HPDE6-E6E7 (cell line): ENCODE results near the gene PER2.

Source experiments
- DNase-seq: peaks from one replicate; pipeline ENCODE4 v3.0.0; 2011; ENCODE audit warnings: missing footprints; ENCODE audit errors: extremely low spot score

Gene PER2

GRCh38 chr2:238267884-238268680 lies 20.3 kb downstream of the PER2 start:
- DNase-seq = no peak

DNA sequence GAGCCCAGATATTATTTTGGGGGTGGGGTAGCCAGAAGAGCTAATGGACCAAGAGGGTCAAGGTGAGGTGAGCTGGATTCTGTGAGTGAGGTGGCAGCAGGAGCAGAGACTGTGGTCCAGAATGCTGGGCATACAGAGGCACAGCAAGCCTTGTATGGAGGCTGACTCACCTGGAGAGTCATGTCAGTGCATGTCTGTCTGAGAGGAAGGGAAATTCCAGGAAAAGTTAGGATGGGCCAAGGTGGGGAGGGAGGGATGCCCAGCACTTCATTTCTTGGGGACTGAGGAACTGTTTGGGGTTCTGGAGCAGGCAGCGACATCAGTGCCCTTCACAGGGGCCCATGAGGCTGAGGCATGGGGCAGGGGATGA lies 21.1 kb downstream of the PER2 start:
- peak; percentile 78 for DNase-seq

DNA sequence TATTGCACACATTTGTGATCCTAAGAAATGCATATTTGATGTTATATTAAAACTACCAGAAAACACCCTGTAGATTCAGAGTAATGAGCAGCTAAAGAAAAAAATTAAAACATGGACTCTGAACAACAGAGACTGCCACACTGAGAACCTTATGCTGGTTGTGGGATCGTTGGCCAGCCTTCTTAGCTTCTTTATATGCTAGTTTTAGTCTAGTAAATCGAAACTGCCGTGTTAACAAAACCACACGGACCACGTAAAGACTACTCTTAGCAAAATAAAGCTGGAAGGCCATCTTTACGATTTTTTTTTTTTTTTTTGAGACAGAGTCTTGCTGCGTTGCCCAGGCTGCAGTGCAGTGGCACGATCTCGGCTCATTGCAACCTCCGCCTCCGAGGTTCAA lies 22.8 kb downstream of the PER2 start:
- no peak for DNase-seq

GRCh38 chr2:238264072-238264460 lies 24.3 kb downstream of the PER2 start:
- no peak for DNase-seq

DNA sequence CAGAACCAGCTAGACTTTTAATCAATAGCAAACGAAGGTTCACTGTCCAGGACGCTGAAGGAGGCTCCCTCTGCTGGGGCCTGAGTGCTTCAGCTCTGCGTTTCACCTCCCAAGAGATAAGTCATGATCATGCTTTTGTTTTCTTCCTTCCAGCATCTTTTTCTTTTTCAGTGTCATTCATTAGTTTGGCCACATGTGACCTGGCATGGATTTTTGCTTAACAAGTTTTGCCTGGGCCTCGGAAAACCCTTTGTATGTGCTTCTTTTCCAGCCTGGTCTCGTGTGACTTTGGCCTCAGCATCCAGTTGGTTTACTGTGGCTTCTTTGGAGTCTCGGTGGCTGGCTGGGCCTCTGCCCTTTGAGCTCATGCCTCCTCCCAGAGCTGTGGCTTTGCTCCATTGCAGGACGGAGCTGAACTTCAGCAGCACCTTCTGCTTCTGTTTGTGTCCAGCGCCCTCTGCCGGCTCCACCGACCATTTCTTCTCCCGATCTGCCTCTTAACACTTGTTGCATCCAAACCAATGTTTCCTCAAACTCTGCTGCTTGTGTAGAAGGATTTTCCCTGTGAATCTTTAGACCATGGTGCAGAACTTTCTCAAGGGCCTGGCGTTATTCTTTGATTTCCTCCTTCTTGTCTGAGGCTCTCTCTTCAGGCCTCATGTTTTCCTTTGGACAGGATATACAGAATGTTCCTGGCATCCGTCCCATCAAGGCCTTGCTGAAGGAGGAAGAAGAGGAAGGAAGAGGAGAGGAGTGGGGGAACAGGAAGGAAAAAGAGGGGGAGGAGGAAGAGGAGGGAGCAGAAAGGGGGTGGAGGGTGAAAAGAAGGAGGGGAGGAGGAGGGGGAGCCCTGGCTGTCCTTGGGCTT lies 25.0 kb downstream of the PER2 start:
- no peak for DNase-seq

GRCh38 chr2:238262496-238263122 lies 25.8 kb downstream of the PER2 start:
- no peak for DNase-seq

GRCh38 chr2:238261718-238262375 lies 26.6 kb downstream of the PER2 start:
- no peak for DNase-seq

- DNase-seq = no peak
Observed at GRCh38 chr2:238260883-238261282, 27.5 kb downstream of the PER2 start.

DNA sequence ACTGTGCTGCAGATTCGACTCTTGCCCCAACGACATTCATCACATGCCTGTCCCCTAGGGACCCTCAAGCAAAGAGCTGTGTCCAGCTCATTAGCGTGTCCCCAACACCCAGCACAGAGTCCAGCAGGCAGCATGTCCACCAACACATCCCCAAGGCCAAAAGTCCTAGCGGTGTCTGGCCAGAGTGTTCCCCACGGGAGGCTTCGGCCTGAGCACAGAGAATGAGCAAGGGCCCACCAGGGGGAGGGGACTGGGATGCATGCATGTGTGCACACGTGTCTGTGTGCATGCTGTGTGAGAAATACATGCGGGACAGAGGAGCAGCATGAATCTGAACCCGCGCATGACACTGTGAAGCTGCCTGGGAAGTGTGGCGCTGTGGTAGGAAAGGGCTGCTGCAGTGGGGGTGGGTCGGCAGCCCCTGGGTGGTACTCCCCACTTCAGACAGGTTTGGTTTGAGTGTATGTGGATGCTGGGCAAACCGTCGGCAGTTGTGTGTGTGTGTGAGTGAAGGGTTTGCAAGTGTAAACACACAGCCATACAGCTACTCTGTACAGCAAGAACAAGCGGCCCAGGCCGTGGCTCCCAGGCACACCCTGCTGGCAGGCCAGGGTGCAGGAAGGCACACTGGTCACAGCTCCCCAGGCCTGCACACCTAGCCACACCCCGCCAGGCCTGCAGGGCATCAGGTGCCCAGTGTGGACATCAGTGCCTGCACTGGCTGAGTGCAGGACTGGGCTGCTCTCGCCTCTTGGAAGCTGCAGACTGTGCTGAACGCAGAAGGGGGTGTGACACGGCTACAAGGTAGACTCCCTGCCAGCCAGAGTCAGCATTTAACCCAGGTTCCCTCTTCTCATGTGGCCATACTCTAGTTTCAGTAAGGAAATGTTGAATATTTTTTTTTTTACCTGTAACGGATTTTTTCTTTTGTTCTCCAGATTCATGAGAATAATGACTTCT lies 29.1 kb downstream of the PER2 start:
- DNase-seq = no peak

DNA sequence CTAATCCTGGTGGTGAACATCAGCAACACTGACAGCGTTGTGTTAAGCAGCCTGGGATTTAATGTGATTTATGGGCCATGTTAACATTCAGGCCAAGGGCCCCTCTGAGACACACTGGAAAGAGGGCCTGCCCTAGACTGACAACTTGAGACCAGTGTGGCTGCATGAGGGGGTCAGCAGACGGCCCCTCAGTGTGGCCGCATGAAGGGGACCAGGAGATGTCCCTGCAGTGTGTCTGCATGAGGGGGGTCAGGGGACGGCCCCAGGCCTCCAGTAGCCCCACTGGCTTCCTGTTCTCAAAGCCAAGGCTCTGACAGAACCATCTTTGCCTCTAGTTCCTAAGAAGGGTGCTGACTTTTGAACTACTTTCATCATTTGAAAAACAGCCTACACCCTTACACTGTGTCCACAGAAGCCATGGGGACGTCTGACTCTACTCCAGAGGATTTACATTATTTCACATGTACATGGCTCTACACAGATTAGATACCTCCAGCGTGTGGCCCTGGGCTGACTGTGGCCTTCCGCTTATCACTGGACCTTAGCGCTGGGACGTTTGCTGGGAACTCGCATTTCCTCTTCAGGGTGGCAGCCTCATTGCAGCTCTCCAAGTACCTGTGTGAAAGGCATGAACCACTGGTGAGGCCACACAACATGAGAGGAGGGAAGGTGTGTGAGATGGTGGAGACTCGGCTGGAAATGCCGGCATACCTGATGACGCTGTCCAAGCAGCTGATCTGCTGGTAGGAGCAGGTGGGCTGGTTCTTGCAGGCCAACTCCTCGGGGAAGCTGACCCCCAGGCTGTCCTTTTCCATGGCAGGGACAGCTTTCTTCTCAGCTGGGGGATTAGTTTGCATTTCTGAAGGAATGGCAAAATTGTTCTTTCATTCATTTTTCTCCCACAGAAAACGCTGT lies 30.4 kb downstream of the PER2 start:
- DNase-seq = no peak

DNA sequence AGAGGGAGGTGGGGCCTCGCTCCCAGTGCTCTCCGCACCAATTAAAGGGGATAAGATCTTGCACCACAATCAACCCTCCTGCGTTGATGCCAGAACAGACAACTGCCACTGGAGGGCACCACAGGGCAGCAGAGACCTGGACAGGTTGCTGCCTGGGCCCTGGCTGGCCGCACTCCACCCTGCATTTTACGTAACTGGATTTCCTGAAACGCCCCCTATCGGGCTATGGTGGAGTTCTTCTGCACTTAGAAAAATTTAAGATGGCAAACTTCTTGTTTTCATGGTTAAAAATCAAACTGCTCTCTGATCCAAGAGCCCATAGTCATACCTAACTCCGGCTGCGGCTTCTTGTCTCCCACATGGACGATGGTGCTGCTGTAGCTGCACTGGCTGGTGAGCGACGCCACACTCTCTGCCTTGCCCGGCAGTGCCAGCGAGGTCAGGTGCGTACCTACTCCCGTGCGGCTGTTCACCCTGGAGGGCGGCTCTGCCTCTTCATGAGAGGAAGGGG lies 31.8 kb downstream of the PER2 start:
- DNase-seq = peak; percentile 94

GRCh38 chr2:238256111-238256510 lies 32.3 kb downstream of the PER2 start:
- no peak for DNase-seq

DNA sequence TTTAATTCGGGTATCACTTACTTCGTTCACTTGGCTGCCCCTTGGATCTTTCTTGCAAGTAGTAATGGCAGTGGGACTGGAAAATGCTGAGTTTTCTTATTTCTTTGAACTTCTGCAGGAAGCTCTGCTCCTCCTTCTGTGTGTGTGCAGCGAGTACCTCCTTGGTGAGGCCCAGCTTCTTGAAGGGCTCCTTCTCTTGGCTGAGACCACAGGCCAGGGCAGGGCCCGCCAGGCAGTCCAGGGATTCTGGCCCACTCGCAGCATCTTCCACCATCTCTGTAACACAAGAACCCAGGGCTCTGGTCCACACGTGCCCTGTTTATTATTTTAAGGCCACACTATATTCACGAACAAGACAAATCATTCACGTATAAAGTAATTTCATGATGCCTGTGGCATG lies 32.8 kb downstream of the PER2 start:
- DNase-seq = no peak

GRCh38 chr2:238255151-238255551 lies 33.3 kb downstream of the PER2 start:
- DNase-seq = no peak

DNA sequence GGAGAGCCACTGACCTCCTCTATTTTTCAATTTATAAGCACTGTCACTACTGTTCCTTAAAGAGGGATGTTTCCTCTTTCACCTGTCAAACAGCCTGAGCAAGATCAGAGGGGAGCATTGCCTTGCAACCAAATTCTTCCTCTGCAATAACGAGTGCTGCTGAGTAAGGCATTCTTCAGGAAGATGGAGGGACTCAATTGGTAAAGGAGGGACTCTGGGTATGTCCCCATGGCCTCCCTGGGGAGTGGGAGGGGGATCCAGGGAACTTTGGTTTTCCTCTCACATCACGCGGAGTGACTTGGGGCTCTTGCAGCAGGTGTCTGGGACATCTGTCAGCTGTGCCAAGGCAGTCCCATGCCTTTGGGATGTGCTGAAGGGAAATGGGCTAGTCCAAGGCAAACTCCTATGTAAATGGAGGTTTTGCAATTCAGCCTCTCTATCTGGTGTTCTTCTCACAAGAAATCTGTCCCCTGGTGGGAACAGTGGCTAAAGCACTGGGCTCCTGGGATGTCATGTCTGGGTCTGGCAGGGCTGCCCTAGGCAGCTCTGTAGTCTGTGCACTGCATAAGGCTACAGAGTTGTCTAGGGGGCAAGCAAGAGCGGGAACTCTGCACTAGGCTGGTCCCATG lies 34.2 kb downstream of the PER2 start:
- DNase-seq = no peak

DNA sequence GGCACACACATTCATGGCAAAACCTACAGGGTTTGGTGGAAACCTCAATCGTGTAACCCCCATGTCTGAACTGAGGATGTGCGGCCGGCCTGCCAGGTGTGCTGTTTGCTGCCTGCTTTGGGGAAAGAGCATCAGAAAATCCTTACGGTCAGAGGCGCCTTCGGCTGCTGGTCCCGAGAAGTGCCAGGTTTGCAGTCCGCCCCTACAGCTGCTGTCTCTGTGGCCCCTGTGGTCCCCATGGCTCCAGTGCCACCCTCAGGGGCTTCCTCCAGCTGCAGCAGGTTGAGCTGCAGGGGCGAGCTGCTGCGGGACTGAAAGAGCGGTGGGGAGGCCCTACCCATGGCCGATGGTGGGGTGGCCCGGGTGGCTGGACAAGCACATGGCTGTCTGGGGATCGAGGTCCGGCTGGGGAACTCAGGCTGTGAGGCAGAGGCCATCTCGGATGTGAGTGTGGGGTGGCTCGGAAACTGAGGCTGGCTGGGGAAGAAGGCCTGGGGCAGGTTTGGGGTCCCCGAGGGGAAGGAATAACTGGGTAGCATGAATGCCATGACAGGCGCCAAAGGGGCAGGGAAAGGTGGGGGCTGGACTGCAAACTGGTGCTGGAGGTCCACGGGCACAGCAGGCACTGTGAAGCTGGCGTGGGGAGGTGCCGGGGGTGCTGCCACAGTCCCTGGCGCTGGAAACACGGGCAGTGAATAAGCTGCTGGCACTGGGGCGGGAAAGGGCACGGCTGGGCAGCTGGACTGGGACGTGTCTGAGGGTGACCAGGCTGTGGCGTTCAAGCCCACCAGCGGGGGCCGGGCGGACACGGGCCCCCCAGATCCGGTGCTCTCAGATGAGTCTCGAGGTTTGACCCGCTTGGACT lies 35.4 kb downstream of the PER2 start:
- no peak for DNase-seq

GRCh38 chr2:238251986-238252385 lies 36.4 kb downstream of the PER2 start:
- no peak for DNase-seq

- no peak for DNase-seq
Observed at GRCh38 chr2:238251331-238251730, 37.1 kb downstream of the PER2 start.
